Activated CD8-positive, alpha-beta T cell treated with anti-CD3 and anti-CD28 coated beads, Interleukin-2, amount 10 ng/mL, durations not matched to agents 7 days and 5 days (primary cell): ENCODE measurements around the gene IMPA2. TPM values are rescaled to one million over a fixed set of nuclear protein-coding genes. Genes with fewer than 3 reads are reported as not detected.
"Not testable (repeated sequence)": the region's sequence is repeated elsewhere in the genome, so short reads cannot be mapped to it uniquely, and the experiment has no call there.

Source experiments
- ATAC-seq: fragments of 150-1000 bp; cut with Tn5 transposase; one replicate; pipeline ENCODE4 v1.10.0; 2021; ENCODE audit warnings: moderate library complexity
- CTCF ChIA-PET: fragments of 350-600 bp; sonication (Branson Sonifier 250); formaldehyde crosslinking; loops from one replicate; lab custom pipeline; 2021; ENCODE audit warnings: antibody characterized with exemption; lab: Charles Lee
- POLR2A ChIA-PET: fragments of 350-600 bp; sonication (Branson Sonifier 250); formaldehyde crosslinking; loops from one replicate; lab custom pipeline; 2021; ENCODE audit warnings: antibody characterized with exemption; lab: Charles Lee
- DNase-seq: peaks from one replicate; pipeline ENCODE4 v3.0.0-alpha.2; 2020
- H3K27ac Mint-ChIP-seq: one replicate; pipeline ENCODE4 v1.8.0; 2021; ENCODE audit warnings: mild to moderate bottlenecking, mixed read lengths
- H3K27me3 Mint-ChIP-seq: one replicate; pipeline ENCODE4 v1.8.0; 2021; ENCODE audit warnings: low read depth, mixed read lengths
- H3K36me3 Mint-ChIP-seq: one replicate; pipeline ENCODE4 v1.8.0; 2021; ENCODE audit warnings: low read depth, mixed read lengths
- H3K4me1 Mint-ChIP-seq: one replicate; pipeline ENCODE4 v1.8.0; 2021; ENCODE audit warnings: low read depth, mixed read lengths
- H3K4me3 Mint-ChIP-seq: one replicate; pipeline ENCODE4 v1.8.0; 2021; ENCODE audit warnings: mild to moderate bottlenecking, mixed read lengths
- H3K9me3 Mint-ChIP-seq: one replicate; pipeline ENCODE4 v1.8.0; 2022; ENCODE audit warnings: mixed read lengths; ENCODE audit not compliant: insufficient read depth
- total RNA-seq, 2 experiments: library from RNA; stranded (reverse); gene quantifications; one replicate each; pipeline ENCODE4 v1.2.3, GENCODE V29; 2021

IMPA2 gene
- total RNA-seq, 2 experiments from 2014 or later, result 21.1 to 22.3 TPM

DNA sequence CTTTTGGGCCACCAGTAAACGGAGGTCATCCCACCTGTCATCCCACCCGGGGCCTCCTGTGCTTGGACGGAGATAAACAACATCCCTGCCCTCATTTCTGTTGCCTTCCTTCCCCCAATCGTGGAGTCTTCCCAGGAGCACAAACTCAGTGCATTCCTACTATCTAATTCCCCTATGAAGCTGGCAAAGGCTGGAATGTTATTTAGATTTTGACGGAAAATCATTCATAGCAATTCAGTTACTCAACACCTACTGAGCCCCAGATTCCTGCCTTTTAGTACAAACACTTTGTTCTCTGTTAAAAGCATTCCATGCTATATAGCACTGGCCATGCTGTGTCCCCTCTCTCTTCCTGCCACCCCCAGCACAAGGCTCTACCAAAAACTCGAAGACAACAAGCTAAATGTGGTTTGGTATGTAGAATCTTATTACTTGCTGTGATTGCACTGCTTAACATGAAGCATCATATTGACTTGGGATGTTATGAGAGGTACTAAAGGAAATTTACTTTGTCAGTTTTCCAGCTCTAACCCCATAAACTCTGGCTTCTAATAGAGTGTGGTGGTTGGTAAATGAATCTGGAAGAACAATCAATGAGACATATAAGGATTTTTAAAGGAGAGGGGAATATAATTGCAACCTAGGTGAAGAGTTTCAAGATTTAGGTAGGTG lies 32.3 kb upstream of the IMPA2 start:
- Mint-ChIP-seq H3K4me1 (peaks cover 13% of the 10 kb centered on the region), H3K36me3 (no peaks in the 10 kb centered on the region), H3K9me3 (no peaks in the 10 kb centered on the region), H3K27me3 (no peaks in the 10 kb centered on the region), H3K27ac (no peak overlapping the region), H3K4me3 (no peak overlapping the region)
- ATAC-seq (no peak), DNase-seq (no peak)
- ChIA-PET CTCF (interaction anchor here (0.7 to 7.6 kb wide), 3 partner anchors 12 to 114 kb away, joined by 3 to 55 read pairs (median 15); no protein-coding TSS in a partner anchor), POLR2A (interaction anchor here (1.9 kb wide), 1 partner anchor 40 kb away, joined by 4 read pairs; no protein-coding TSS in a partner anchor)

DNA sequence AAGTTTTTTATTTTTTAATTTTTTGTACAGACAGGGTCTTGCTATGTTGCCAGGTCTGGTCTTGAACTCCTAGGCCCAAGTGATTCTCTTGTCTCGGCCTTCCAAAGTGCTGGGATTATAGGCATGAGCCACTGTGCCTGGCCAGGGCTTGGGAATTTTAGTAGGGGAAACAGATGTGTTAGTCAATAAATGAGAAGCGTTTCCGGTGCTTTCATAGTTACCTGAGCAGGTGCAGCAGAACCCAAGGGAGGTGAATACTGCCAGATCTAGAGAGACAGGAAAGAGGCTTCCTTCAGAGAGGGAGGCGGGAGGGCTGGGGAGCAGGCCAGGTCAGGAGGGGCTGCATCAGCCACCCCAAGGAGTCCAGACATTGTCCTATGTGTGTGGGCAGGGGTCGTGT lies 30.5 kb upstream of the IMPA2 start:
- CTCF ChIA-PET, result interaction anchor here (0.8 to 7.6 kb wide), 4 partner anchors 13 to 218 kb away, joined by 3 to 55 read pairs (median 10); no protein-coding TSS in a partner anchor
- no peaks in the 10 kb centered on the region for H3K9me3 Mint-ChIP-seq

DNA sequence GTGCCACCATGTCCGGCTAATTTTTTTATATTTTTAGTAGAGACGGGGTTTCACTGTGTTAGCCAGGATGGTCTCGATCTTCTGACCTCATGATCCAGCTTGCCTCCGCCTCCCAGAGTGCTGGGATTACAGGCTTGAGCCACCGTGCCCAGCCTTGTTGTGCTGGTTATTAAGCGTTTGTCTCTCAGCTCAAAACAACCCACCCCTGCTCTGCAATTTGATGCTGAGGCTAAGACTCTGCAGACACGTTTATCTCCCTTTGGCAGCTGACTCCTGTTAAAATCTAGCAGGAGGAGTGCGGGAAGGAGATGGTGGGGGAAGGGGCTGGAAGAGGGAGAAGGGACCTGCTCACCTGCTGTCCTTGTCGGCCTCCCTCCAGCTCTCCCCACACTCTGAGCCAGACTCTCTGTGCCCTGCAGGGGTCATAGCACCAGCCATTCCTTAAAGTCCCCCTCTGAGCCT lies 29.9 kb upstream of the IMPA2 start:
- no peaks in the 10 kb centered on the region for H3K27me3 Mint-ChIP-seq
- H3K36me3 Mint-ChIP-seq, result no peaks in the 10 kb centered on the region
- CTCF ChIA-PET, result interaction anchor here (0.8 to 7.6 kb wide), 4 partner anchors 14 to 219 kb away, joined by 3 to 55 read pairs (median 10); no protein-coding TSS in a partner anchor
- H3K4me3 Mint-ChIP-seq, result no peak overlapping the region
- no peak for DNase-seq
- H3K27ac Mint-ChIP-seq, result no peak overlapping the region
- peaks cover 11% of the 10 kb centered on the region for H3K4me1 Mint-ChIP-seq
- no peak for ATAC-seq
- H3K9me3 Mint-ChIP-seq, result peaks cover under 1% of the 10 kb centered on the region
- POLR2A ChIA-PET, result no interaction called here

More for the DNA sequence above, 30.5 kb upstream of the IMPA2 start:
- POLR2A ChIA-PET, result no interaction called here
- no peak overlapping the region for H3K27ac Mint-ChIP-seq
- no peaks in the 10 kb centered on the region for H3K36me3 Mint-ChIP-seq
- DNase-seq (no peak), ATAC-seq (no peak)
- peaks cover 13% of the 10 kb centered on the region for H3K4me1 Mint-ChIP-seq
- no peaks in the 10 kb centered on the region for H3K27me3 Mint-ChIP-seq
- H3K4me3 Mint-ChIP-seq, result no peak overlapping the region

DNA sequence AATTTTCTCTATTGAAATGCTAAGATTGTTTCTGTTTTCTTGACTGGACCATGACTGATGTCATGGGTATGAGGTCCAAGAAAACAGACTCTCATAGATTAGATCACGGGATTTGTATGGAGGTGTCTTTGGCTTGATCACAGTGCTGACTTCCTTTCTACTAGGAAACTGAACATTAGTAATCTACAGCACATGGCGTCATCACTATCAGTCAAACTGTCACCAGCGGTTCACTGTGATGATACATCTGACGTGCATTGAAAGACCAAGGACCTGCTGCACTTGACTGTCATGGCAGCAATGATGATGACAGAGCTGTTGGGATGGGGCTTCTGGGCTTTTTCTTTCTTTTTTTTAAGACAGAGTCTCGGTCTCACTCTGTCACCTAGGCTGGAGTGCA lies 28.2 kb upstream of the IMPA2 start:
- no peak overlapping the region for H3K4me3 Mint-ChIP-seq
- peaks cover 13% of the 10 kb centered on the region for H3K9me3 Mint-ChIP-seq
- ChIA-PET POLR2A (no interaction called here), CTCF (no interaction called here)
- no peaks in the 10 kb centered on the region for H3K36me3 Mint-ChIP-seq
- DNase-seq, result no peak
- no peak for ATAC-seq
- H3K27ac Mint-ChIP-seq, result no peak overlapping the region
- no peaks in the 10 kb centered on the region for H3K4me1 Mint-ChIP-seq
- H3K27me3 Mint-ChIP-seq, result no peaks in the 10 kb centered on the region

DNA sequence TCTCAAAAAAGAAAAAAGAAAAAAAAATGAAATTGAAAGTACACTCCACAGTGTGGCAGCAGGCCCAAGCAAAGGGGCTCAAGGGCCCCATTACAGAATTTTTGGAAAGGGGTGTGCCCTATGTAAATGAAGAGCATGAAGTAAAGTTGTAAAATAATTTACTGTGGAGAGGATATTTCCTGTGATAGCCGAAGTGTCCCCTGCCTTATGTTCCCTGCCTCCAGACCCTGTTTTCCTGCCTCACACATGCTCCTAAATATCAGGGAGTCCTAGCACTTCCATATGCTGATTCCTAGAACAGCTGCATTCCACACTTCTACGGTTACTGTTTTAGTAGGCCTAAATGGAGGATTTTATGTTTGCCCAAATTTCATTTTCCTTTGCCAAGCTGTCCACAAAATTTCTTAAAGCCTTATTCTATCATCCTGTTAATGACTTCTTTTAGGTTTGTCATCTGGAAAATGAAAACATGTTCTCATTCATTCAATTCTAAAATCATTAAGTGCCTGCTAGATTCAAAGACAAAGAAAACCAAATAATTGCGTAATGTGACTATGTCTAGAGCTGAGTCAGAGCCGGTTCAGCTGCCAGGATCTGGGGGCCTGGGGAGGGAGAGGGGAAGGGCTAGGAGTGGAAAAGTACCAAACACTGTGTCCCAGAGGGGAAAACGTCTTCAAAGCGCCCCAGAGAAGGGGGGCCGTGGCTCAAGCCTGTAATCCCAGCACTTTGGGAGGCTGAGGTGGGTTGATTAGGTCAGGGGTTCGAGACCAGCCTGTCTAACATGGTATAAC lies 25.9 kb upstream of the IMPA2 start:
- no peaks in the 10 kb centered on the region for H3K36me3 Mint-ChIP-seq
- no peaks in the 10 kb centered on the region for H3K27me3 Mint-ChIP-seq
- H3K9me3 Mint-ChIP-seq, result peaks cover 13% of the 10 kb centered on the region
- POLR2A ChIA-PET, result no interaction called here
- DNase-seq (no peak), ATAC-seq (no peak)
- CTCF ChIA-PET, result interaction anchor here (0.9 to 1.2 kb wide), 2 partner anchors 17 to 40 kb away, joined by 4 to 6 read pairs; no protein-coding TSS in a partner anchor
- H3K4me3 Mint-ChIP-seq, result no peak overlapping the region
- no peaks in the 10 kb centered on the region for H3K4me1 Mint-ChIP-seq
- H3K27ac Mint-ChIP-seq, result no peak overlapping the region

DNA sequence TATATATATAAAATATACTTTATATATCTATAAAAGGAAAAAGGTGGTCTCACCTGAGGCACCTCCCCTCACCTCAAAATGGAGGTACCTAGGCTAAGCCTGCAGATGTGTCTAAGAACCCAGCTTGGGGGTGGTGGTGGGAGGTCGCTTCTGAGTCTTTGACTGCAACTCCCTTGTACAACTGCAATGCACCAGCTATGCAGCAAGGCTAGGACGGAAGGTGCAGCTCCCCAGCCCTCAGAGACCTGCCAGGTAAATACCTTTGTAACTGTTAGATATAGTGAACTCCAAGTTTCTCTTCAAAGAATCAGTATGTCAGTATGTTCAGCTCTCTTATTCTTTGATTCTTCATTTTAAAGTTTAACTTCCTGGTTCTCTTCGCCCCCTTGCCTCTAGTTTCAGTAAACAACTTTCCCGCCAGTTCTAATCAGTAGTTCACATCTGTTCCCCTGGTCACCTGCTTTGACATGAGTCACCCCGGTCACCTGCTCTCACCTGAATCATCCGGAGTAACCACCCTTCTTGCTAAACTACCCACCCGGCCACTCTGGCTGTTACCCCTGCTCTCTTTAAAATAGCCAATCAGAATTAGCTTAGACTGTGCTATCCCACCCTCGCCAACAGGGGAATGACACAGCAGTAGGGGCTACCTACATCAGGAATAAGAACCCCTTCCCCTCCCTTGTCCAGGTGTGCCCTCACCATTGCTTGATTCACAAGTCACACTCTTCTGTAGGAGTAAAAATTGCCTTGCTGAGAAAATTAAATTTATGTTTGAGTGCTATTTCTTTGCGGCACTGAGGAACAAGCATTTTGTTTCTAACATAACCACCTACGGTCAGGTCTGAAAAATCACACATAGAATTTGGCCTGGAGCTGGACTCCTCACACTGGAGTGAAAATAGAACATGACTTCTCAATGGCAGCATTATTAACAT lies 24.7 kb upstream of the IMPA2 start:
- CTCF ChIA-PET, result interaction anchor here (1.3 kb wide), 1 partner anchor 19 kb away, joined by 3 read pairs; no protein-coding TSS in a partner anchor
- no peak overlapping the region for H3K4me3 Mint-ChIP-seq
- H3K27ac Mint-ChIP-seq, result no peak overlapping the region
- DNase-seq (no peak), ATAC-seq (no peak)
- no peaks in the 10 kb centered on the region for H3K27me3 Mint-ChIP-seq
- POLR2A ChIA-PET, result no interaction called here
- H3K9me3 Mint-ChIP-seq, result peaks cover 13% of the 10 kb centered on the region
- no peaks in the 10 kb centered on the region for H3K4me1 Mint-ChIP-seq
- no peaks in the 10 kb centered on the region for H3K36me3 Mint-ChIP-seq

DNA sequence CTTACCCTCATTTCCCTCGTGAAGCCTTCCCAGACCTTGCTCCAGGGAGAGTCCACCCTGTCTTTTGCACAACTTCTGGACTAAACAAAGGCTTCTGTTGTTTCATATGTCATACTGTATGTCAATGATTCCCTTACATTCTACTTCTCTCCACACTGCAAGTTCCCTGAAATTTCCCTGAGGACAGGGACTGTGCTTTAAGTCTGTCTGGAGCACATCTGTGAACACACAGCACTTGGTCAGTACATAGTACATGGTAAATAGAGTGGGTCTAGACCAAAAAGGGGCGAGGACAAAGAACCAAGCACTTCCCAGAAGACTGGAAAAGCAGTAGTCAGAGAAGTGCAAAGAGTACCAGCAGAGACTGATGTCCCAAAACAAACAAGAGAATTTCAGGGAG lies 23.7 kb upstream of the IMPA2 start:
- H3K9me3 Mint-ChIP-seq, result peaks cover 13% of the 10 kb centered on the region

DNA sequence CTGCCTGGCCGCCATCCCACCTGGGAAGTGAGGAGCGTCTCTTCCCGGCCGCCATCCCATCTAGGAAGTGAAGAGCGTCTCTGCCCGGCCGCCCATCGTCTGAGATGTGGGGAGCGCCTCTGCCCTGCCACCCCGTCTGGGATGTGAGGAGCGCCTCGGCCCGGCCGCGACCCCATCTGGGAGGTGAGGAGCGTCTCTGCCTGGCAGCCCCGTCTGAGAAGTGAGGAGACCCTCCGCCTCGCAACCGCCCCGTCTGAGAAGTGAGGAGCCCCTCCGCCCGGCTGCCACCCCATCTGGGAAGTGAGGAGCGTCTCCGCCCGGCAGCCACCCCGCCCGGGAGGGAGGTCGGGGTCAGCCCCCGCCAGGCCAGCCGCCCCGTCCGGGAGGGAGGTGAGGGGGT lies 21.7 kb upstream of the IMPA2 start:
- H3K9me3 Mint-ChIP-seq, result peaks cover 13% of the 10 kb centered on the region
- CTCF ChIA-PET, H3K4me1 Mint-ChIP-seq, H3K36me3 Mint-ChIP-seq, H3K27ac Mint-ChIP-seq, POLR2A ChIA-PET, DNase-seq, H3K27me3 Mint-ChIP-seq, H3K4me3 Mint-ChIP-seq, ATAC-seq: not testable (repeated sequence)

More for the DNA sequence above, 23.7 kb upstream of the IMPA2 start:
- Mint-ChIP-seq H3K27me3 (no peaks in the 10 kb centered on the region), H3K4me1 (no peaks in the 10 kb centered on the region), H3K36me3 (no peaks in the 10 kb centered on the region), H3K27ac (no peak overlapping the region), H3K4me3 (no peak overlapping the region)
- ATAC-seq, result no peak
- ChIA-PET POLR2A (no interaction called here), CTCF (interaction anchor here (1.3 kb wide), 1 partner anchor 20 kb away, joined by 3 read pairs; no protein-coding TSS in a partner anchor)
- DNase-seq, result no peak

DNA sequence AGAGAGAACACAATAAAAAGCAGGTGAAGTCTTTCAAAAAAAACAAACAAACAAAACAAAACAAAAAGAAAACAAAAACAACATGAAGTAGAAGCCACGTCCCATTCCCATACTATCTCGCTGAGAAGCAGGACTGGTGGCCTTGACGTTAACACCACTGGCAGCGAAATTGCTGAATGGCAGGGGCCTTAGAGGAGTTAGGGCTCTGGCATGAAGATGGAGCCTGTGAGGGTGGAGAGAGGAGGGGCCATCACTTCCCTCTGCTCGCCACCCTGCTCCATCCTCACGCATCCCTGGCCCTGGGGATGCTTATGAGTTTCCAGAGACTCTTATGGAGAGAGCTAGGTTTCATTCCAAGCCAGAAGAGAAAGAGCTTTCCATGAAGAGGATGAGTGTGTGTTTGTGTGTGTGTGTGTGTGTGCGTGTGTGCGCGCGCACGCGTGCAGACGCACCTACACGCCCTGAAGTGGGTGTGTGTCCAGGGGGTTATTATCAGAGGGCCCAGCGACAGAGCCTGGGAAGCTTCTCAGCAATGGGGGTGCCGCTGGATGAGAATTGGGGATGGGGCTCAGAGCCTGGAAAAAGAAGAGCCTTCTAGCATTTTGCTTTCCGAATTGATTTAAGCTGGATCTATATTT lies 20.4 kb upstream of the IMPA2 start:
- DNase-seq (no peak), ATAC-seq (no peak)
- CTCF ChIA-PET, result no interaction called here
- H3K4me3 Mint-ChIP-seq, result no peak overlapping the region
- POLR2A ChIA-PET, result no interaction called here
- no peak overlapping the region for H3K27ac Mint-ChIP-seq
- no peaks in the 10 kb centered on the region for H3K36me3 Mint-ChIP-seq
- peaks cover 13% of the 10 kb centered on the region for H3K9me3 Mint-ChIP-seq
- H3K4me1 Mint-ChIP-seq, result no peaks in the 10 kb centered on the region
- H3K27me3 Mint-ChIP-seq, result no peaks in the 10 kb centered on the region

DNA sequence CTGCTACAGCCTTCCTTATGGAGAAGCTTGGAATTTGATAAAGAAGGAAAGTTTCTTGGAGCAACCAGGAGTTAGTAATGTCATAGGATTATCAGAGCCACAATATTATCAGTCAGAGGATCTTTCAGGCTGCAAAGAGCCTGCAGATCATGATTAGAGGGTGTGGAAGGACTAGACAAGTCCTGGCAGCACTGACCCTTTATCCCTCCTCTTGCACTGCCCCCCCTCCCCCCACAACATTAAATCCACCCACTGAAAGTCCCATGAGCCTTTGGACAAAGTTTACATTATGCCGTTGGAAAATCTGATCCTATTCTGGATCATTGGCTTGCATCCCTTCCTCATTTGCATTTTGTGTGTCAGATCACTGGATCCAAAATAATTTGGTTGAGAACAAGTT lies 18.7 kb upstream of the IMPA2 start:
- Mint-ChIP-seq H3K36me3 (no peaks in the 10 kb centered on the region), H3K4me3 (no peak overlapping the region), H3K9me3 (peaks cover under 1% of the 10 kb centered on the region), H3K27ac (no peak overlapping the region), H3K27me3 (no peaks in the 10 kb centered on the region), H3K4me1 (no peaks in the 10 kb centered on the region)
- POLR2A ChIA-PET, result no interaction called here
- DNase-seq (no peak), ATAC-seq (no peak)
- CTCF ChIA-PET, result interaction anchor here (1.0 kb wide), 1 partner anchor 24 kb away, joined by 3 read pairs; no protein-coding TSS in a partner anchor

DNA sequence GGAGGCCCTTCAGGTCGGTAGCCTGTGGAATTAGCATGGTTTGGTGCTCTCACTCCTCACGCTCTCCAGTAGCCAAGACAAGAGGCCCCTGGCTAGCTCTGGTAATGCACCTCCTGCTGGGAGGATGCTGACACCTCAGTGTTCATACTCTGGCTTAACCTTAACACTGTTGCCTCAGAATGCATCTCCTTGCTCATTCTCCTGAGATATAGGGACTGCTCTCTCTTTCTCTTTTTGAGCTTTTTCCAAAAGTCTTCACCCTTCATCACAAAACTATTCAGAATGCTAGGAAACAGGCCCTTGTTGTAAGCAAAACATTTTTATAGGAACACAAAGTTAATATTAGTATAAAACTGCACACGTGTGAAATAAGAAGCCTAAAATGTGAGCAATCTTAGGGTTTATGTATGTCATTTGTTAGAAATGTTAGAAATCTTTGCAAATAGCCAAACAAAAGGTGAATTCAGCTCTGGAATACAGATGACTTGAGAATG lies 17.3 kb upstream of the IMPA2 start:
- Mint-ChIP-seq H3K4me1 (no peaks in the 10 kb centered on the region), H3K9me3 (no peaks in the 10 kb centered on the region), H3K27me3 (no peaks in the 10 kb centered on the region), H3K36me3 (no peaks in the 10 kb centered on the region), H3K27ac (no peak overlapping the region), H3K4me3 (no peak overlapping the region)
- ChIA-PET CTCF (no interaction called here), POLR2A (no interaction called here)
- ATAC-seq (no peak), DNase-seq (no peak)
